Measurements from ENCODE around the gene SCO2.

DNA sequence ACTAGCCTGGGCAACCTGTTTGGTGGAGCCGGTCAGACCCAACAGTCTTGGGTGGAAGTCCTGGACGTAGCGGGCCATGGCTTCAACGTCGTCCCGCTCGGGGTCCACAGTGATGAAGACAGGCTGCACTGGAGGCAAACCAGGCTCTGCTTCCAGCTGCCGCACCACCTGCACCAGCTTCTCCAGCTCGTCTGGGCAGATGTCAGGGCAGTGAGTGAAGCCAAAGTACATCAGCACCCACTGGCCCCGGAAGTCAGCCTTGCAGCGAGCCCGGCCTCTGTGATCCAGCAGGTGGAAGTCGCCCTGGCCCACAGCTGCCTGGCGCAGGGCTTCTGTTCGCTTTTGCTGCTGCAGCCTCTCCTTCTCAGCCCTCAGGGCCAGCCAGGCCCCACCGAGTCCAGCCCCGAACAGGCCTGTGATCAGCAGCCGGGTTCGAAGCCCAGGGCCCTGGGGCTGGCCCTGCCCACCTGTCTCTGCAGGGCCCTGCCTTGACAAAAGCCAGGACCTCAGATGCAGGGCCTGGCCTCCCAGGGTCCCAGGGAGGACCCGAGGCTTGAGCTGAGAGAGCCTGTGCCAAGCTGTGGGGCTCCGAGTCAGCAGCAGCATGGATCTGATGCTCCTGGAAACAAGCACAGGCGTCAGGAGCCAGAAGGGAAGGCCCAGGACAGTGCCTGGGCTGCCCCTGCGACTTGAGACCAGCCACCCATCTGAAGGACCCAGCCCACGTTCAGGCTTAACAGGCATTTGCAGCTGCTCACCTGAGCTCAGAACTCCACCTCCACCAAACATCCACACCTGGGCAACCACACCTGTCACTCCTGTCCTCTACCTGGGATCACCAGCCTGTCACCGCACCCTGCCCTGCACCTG, 1.4 kb downstream of the SCO2 start:
- TF ChIP-seq SP1 (IDR thresholded peaks at IDR 0.05; ENCODE audit: low read depth) (no peak), EZH2phosphoT487 (IDR thresholded peaks at IDR 0.05; ENCODE audit: borderline replicate concordance) (no peak), POLR2A (IDR thresholded peaks at IDR 0.05; ENCODE audit: borderline replicate concordance, extremely low read depth, insufficient read depth, insufficient read length) (no peak), MAX (IDR thresholded peaks at IDR 0.05) (no peak), CTCF (IDR thresholded peaks at IDR 0.05 in 2 of 3, conservative IDR thresholded peaks at IDR 0.05 in 1 of 3; ENCODE audit: borderline replicate concordance in 1 of 3, insufficient read depth in 1 of 3, low read depth in 2 of 3, low read length in 2 of 3) (no peak), ZNF274 (IDR thresholded peaks at IDR 0.05; ENCODE audit: low read depth, low read length) (no peak)
- TF ChIP-seq, protein P1, sequence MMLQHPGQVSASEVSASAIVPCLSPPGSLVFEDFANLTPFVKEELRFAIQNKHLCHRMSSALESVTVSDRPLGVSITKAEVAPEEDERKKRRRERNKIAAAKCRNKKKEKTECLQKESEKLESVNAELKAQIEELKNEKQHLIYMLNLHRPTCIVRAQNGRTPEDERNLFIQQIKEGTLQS (IDR thresholded peaks at IDR 0.05): no peak

Measured in HCT116 (cell line).